GM12878 (cell line): ENCODE measurements around the gene HCFC1R1.

Source experiments
- BACH1 ChIP-seq: fragments of 450-650 bp; IDR thresholded peaks from 2 replicates; pipeline ENCODE4 v1.6.1; 2017; ENCODE audit warnings: mild to moderate bottlenecking, borderline replicate concordance
- CBFB ChIP-seq: IDR thresholded peaks from 2 replicates; pipeline ENCODE4 v1.6.1; 2016; ENCODE audit warnings: antibody characterized with exemption, low read depth
- CHD4 ChIP-seq: fragments of 200-600 bp; sonication (generic); IDR thresholded peaks from 2 replicates; pipeline ENCODE4 v1.6.1; 2016; ENCODE audit warnings: mild to moderate bottlenecking
- NR2C2 ChIP-seq: IDR thresholded peaks from 2 replicates; pipeline ENCODE4 v1.6.1; 2011; ENCODE audit warnings: borderline replicate concordance, low read depth; ENCODE audit not compliant: control insufficient read depth, insufficient read length
- POLR2AphosphoS5 ChIP-seq: IDR thresholded peaks from 2 replicates; pipeline ENCODE4 v1.6.1; 2011; ENCODE audit warnings: mild to moderate bottlenecking, low read length, inconsistent platforms
- TF ChIP-seq, protein P1 (sequence below), 3 experiments: IDR thresholded peaks in 2 of 3; conservative IDR thresholded peaks in 1 of 3; 2 replicates each; pipeline ENCODE4 v1.5.1; 2011; ENCODE audit warnings: low read depth in 3 of 3, low read length in 3 of 3, mild to moderate bottlenecking in 3 of 3, control low read depth in 2 of 3, moderate library complexity in 2 of 3, inconsistent platforms in 1 of 3, mixed read lengths in 1 of 3; ENCODE audit not compliant: control insufficient read depth in 2 of 3, insufficient read depth in 1 of 3; ENCODE audit errors: extremely low read depth in 1 of 3
- TF ChIP-seq, protein P2 (sequence below): fragments of 450-650 bp; IDR thresholded peaks from 2 replicates; pipeline ENCODE4 v1.6.1; 2017; ENCODE audit warnings: mild to moderate bottlenecking, moderate library complexity
- TF ChIP-seq, protein P3 (sequence below): IDR thresholded peaks from 2 replicates; pipeline ENCODE4 v1.6.1; 2012; ENCODE audit warnings: low read depth, low read length, improper control_type of control experiment

DNA sequence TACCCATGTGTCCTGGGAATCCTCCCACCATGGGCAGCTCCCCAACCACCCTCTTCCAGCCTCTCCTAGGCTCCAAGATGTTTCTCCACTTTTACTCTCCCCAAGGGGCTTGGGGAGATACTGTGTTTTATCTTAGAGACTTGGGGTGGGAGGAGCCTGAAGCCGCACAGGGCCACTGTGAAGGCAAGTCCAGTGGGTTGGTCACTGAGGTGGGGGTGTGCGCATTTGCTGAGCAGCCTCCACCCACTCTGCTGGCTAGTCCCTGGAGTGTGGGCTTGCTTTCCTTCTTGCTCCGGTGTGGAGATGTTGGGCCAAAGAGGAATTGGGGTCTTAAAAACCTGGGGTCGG is 15.1 kb downstream of the HCFC1R1 start:
- TF ChIP-seq, protein P1, sequence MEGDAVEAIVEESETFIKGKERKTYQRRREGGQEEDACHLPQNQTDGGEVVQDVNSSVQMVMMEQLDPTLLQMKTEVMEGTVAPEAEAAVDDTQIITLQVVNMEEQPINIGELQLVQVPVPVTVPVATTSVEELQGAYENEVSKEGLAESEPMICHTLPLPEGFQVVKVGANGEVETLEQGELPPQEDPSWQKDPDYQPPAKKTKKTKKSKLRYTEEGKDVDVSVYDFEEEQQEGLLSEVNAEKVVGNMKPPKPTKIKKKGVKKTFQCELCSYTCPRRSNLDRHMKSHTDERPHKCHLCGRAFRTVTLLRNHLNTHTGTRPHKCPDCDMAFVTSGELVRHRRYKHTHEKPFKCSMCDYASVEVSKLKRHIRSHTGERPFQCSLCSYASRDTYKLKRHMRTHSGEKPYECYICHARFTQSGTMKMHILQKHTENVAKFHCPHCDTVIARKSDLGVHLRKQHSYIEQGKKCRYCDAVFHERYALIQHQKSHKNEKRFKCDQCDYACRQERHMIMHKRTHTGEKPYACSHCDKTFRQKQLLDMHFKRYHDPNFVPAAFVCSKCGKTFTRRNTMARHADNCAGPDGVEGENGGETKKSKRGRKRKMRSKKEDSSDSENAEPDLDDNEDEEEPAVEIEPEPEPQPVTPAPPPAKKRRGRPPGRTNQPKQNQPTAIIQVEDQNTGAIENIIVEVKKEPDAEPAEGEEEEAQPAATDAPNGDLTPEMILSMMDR (IDR thresholded peaks at IDR 0.05 in 2 of 3, conservative IDR thresholded peaks at IDR 0.05 in 1 of 3; ENCODE audit: control insufficient read depth in 2 of 3, extremely low read depth in 1 of 3, insufficient read depth in 1 of 3, low read depth in 3 of 3, low read length in 3 of 3): no peak
- no peak for TF ChIP-seq POLR2AphosphoS5
- TF ChIP-seq CHD4: no peak
- TF ChIP-seq, protein P2, sequence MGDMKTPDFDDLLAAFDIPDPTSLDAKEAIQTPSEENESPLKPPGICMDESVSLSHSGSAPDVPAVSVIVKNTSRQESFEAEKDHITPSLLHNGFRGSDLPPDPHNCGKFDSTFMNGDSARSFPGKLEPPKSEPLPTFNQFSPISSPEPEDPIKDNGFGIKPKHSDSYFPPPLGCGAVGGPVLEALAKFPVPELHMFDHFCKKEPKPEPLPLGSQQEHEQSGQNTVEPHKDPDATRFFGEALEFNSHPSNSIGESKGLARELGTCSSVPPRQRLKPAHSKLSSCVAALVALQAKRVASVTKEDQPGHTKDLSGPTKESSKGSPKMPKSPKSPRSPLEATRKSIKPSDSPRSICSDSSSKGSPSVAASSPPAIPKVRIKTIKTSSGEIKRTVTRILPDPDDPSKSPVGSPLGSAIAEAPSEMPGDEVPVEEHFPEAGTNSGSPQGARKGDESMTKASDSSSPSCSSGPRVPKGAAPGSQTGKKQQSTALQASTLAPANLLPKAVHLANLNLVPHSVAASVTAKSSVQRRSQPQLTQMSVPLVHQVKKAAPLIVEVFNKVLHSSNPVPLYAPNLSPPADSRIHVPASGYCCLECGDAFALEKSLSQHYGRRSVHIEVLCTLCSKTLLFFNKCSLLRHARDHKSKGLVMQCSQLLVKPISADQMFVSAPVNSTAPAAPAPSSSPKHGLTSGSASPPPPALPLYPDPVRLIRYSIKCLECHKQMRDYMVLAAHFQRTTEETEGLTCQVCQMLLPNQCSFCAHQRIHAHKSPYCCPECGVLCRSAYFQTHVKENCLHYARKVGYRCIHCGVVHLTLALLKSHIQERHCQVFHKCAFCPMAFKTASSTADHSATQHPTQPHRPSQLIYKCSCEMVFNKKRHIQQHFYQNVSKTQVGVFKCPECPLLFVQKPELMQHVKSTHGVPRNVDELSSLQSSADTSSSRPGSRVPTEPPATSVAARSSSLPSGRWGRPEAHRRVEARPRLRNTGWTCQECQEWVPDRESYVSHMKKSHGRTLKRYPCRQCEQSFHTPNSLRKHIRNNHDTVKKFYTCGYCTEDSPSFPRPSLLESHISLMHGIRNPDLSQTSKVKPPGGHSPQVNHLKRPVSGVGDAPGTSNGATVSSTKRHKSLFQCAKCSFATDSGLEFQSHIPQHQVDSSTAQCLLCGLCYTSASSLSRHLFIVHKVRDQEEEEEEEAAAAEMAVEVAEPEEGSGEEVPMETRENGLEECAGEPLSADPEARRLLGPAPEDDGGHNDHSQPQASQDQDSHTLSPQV: no peak
- TF ChIP-seq BACH1: no peak
- no peak for TF ChIP-seq CBFB
- no peak for TF ChIP-seq NR2C2
- TF ChIP-seq, protein P3, sequence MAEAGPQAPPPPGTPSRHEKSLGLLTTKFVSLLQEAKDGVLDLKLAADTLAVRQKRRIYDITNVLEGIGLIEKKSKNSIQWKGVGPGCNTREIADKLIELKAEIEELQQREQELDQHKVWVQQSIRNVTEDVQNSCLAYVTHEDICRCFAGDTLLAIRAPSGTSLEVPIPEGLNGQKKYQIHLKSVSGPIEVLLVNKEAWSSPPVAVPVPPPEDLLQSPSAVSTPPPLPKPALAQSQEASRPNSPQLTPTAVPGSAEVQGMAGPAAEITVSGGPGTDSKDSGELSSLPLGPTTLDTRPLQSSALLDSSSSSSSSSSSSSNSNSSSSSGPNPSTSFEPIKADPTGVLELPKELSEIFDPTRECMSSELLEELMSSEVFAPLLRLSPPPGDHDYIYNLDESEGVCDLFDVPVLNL: no peak
